GM19438 (cell line): Measurements from ENCODE around the gene PROM2.

Experiments used
- ATAC-seq: cut with Tn5 transposase; IDR thresholded peaks from one replicate; pipeline ENCODE4 v1.9.1; 2021; ENCODE audit warnings: low read depth; ENCODE audit not compliant: unreplicated experiment

The PROM2 gene

DNA sequence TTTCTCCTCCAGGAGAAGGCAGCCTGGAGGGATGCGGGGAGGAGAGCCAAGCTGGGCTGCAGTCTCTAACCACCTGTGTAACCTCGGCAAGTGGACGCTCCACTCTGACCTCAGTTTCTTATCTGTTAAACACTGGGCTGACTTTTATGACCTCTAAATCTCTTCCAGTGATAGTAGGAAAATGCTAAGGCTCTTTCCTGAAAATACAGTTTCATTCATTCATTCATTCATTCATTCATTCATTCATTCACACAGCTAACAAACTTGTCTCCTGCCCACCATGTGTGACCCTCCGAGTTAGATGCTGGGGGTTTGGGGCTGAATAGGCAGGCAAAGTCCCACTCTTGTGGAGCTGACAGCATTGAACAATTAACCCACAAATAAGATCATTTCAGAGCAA, 9.3 kb downstream of the PROM2 start:
- ATAC-seq: no peak

DNA sequence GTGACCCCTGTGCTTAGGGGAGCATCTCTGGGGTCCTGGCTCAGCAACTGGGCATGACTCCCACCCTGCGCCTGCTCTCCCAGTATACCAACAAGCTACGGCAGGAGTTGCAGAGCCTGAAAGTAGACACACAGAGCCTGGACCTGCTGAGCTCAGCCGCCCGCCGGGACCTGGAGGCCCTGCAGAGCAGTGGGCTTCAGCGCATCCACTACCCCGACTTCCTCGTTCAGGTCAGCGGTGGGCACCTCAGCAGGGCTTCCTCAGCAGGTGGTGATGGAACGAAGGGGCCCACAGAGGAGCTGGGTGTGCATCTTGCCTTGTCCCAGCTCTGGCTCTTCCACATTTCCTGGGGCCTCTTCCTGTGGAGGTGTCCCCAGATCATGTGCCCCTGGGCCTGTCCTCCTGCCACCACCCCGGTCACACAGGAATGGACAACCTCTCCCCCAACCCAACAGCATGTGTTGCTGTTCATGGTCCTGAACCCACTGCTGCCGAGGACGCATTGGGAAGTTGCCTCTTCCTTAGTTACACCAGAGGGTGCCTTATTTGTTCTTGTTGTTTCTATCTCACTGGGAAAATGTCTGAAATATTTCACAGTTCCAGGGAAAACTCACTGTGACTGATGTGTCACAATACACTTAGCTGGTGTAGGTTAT, 10.8 kb downstream of the PROM2 start:
- ATAC-seq: no peak

DNA sequence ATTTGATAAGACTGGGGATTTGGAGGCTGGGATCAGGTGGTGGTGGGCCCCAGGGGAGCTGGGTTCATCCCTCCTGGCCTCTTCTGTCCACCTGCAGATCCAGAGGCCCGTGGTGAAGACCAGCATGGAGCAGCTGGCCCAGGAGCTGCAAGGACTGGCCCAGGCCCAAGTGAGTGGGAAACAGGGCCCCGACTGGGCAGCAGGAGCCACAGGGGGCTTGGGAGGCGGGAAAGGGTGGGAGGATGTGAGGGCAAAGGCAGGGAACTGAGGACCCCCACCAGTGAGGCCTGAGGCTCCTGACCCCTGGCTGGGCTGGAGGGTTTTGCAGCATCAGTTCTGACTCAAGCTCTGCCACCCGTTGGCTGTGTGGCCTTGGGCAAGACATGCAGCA, 11.3 kb downstream of the PROM2 start:
- no peak for ATAC-seq

DNA sequence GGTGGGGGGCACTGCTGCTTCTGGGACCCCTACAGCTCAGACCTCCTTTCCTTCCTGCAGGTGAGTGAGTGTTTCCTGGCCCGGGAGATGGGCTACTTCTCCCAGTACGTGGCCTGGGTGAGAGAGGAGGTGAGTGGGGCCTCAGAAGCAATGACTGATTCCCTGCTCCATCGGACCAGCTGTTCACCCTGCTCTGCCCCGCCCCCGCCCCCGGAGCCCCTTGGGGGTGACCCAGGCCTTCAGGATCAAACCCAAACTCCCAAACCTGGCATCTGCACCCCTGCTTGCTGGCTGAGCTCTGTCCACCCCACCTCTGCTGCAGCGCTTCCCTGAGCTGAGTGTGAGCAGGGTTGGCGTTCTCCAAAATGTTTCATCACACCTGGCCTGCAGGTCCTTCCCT, 13.1 kb downstream of the PROM2 start:
- no peak for ATAC-seq

DNA sequence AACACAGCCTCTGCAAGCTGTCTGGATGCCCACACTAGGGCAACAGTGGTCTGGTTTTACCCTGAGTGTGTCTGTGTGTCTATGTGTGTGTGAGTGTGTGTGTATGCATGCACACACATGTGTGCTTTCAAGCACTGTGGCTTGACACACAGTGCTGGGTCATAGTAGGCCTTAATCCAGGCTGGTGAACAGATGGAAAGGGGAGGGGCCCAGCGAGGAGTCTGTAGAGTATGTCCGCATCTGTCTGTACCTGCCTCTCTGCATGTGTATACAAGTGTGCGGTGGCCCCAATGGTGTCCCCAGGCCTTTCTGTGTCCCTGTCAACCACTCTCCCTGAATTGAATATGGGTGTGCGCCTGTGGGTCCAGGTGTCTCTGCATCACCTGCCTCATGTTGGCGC, 13.6 kb downstream of the PROM2 start:
- ATAC-seq: no peak

DNA sequence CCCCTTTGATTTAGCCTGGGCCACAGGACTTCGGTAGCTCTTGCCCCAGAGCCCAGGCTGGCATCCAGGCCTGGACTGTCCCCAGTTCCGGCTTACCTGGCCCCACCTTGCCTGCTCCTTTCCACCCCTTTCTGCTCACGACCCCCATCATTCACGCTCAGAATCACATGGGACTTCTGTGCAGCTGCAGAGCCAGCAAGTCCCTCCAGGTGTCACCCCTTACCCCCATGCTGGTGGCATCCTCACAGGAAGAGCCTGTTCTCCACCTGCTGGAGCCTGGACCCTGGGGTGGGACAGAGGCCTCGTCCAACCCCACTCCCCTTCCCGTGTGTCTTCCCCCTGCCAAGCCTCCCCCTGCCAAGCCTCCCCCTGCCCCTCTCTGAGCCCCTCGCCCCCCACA, 15.0 kb downstream of the PROM2 start:
- ATAC-seq: no peak

DNA sequence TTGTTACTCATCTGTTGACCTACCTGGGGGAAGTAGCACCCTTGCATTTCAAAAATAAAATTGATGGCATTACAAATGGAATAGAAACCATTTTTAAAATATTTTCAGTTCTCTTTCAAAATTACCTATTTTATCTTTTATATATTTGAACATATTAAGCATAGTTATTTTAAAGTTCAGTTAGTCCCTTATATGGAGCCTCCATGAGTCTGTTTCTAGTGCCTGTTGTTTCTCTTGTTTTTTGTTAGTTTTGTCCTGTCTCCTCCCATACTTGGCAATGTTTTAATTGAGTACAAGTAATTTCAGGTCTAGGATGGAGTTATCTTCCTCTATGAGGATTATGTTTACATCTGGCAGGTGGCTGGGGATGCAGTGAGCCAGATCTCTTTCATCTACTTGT, 17.0 kb downstream of the PROM2 start:
- ATAC-seq: no peak

DNA sequence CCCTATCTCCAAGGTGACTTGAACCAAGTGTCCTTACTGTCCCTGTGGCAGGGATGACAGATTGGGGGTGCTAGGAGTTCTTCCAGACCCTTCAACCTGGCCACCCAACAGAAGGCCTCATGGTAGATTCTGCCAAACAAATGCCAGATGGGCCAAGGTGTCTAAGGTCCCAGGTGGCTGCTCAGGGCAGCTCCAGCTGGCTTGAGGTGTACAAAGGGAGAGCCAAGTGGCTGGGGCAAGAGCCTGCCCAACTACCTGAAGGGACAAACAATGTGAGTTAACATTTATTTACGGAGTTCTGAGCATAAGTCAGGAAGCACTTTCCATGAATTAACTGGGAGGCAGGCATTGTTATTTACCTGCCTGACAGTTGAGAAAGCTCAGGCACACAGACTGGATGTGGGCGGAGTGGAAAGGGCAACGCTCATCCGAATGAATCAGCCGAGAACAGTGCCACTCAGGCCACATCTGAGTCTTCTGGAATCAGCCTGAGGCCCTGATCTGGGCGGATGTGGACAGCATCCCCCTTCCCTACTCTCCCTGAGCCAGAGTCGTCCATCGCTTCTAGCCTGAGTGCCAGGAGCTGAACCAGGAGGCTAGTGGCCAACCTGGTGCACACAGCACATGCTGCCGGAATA, 18.5 kb downstream of the PROM2 start:
- ATAC-seq: no peak

DNA sequence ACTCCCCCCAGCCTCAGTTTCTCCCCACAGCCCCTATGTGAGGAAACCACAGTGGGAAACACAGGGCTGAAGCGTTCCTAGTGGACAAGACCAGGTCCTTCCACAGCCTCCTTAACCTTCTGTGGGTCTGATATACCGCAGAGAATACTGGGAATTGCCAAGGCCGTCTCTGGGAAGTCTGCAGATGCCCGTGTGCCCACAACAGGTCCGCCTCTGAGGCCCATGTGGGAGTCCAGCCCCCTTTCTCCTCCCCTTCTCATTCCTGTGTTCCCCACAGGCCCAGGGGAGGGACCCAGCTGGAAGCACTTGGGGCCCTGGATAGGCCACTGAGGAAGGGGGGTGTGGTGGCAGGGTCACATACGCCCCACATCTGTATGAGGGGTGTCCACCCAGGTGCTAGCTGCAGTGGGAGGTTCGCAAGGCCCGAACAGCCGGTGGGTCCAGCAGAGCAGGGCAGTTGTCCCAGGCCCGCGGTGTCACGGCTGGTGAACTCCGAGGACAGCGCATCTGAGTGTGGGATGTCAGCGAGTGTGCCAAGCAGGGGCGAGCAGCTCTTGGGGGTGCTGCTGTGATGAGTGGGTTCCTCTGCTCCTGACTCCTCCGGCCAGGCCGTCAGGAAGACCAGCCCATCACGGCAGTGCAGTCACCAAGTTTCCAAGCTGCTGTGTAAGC, 20.5 kb downstream of the PROM2 start:
- ATAC-seq: no peak

DNA sequence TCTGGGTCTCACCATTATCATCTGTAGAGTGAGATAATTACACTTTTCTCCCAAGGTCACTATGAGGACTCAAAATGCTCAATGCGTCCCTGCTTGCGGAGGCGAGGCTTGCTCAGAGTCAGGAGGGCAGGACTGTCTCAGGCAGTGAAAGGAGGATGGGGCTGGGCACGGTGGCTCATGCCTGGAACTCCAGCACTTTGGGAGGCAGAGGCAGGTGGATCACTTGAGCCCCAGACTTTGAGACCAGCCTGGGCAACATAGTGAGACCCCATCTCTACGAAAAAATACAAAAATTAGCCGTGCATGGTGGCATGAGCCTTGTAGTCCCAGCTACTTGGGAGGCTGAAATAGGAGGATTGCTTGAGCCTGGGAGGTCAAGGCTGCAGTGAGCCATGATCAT, 21.1 kb downstream of the PROM2 start:
- ATAC-seq: no peak

DNA sequence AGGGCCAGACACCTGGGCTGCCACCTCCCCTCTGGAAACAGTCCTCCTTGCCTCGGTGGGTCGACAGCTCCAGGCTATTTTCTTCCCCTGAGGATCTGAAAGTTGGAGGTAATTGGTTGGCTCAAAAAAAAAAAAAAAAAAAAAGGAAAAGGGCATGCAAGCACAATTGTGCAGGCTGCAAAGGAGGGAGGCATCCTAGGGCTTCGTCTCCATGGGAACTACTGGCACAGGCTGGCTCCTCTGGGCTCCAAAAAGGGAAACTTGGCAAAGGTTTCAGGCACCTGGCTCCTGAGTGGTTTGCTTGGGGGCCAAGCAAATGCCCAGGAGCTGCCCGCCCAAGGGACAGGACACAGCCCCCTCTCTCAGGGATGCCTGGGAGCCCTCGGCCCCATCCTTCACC, 21.8 kb downstream of the PROM2 start:
- no peak for ATAC-seq

DNA sequence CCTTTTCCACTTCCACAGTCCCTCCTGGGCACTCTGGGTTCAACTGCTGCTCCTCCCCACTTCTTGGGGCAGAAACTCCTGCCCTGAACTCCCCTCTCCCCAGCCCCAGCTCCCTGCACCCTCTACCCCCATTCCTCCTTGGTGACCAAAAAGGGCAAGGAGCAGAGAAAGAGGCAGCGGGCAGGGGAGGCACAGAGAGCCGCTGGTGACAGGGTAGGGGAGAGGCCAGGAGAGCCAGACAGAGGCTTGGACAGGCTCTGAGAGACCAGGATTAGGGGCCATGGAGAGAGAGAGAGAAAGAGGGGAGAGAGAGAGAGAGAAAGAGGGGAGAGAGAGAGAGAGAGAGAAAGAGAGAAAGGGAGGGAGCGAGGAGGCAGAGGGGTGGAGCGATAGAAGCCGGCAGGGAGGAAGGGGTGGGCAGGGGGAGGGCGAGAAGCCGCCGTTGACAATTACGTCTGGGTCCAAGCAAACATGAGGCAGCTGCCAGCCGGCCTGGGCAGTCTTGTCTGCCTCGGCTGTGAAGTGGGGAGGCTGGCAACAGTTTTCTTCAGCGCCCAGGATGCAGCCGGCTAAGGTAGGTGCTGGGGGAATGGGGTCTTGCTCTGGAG, 22.7 kb downstream of the PROM2 start, which contains the start of gene KCNIP3:
TSS of gene KCNIP3 (plus strand) at position 468 of the 608 bp plus-strand sequence. CDS start at position 560, 92 bp downstream.
- no peak for ATAC-seq

DNA sequence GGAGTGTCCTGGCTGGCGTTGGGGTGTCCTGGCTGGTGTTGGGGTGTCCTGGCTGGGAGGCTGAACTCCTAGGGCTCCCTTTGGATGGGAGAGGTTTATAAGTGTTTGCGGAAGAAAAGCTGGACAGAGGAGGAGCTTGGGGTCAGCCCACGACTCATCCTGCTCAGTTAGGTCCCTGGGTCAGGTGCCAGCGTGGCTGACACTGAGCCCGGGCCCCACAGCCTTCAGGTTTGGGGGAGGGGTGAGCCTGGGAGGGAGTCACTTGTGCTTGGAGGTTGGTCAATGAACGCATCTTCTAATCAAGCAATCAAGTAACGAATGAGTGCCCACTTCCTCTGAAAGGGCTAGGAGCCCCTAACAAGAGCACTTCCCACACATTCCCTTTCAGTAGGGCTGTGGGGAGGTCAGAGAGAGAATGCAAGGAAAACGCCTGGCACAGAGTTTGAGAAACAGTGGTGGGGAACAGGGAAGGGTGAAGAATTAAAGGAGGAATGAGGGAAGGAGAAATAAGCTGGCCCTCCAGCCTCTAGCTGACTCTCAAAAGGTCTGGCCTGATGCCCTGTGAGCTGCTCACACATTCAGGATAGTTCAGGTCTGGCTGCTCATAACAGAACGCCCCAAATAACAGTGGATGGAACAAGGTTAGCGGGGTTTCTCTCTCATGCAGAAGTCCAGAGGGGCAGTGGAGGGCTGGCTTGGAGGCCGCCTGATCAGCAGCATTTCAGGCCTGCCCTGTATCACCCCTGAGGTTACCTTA, 23.6 kb downstream of the PROM2 start:
- no peak for ATAC-seq

DNA sequence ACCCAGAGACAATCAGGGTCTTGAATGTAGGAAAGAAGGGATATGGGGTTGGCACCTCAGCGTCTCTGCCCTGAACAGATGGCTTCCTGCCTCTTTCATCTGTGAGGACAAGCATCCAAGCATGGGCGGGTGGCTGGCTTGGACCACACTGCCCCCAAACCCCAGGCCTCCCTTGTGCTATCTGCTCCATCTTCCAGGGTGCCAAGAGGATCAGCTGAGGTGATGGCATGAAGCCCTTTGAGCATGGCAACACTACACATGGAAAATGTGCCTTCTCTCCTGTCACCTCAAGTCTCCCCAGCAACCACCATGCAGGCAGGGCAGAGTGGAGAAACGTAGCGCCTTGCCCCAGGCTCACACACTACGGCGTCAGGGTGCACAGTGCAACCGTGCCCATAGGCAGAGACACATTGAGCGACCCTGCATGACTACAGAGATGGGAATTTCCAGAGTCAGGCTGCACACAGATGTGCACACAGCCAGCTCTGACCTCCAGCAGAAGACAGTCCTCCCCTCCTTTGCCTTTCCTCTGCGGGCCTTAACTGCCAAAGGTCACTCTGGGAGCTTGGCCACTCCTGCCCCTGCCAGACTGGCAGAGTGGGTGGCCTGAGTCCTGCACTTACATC, 24.4 kb downstream of the PROM2 start:
- no peak for ATAC-seq

DNA sequence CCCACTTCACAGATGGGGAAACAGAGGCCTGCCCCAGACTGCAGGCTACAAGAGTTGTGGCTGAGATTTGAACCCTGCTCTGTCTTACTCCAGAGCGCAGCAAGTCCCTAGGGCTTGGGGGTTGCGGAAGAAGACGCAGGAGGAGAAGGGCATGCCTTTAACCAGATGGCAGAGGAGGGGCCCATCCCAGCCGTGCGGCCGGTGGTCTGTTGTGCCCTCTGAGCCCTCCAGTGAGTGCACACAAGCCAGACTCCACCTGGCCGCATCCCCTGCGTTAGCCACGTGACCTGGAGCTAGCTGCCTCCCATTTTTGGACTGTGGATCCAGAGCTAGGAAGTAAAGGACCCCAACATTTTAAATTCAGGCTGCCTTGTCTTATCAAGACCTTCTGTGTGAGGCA, 25.7 kb downstream of the PROM2 start:
- ATAC-seq: no peak

DNA sequence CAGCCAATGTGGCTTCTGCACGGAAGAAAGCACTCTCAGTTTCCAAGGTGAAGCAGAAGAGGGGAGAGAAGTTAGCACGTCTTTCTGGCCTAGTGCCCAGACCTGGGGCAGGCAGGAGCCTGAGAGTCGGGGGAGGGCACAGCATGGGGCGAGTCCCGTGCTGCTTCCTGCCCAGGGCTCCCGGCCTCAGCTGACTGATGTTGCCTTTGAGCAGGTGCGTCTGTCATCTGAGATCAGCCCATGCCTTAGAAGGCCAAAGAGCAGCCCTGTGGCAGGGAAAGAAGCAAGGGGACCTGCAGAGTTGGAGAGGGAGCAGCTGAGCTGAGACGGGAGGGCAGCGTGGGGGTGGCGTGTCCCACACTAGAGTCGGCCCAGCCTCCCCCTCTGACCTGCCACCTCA, 26.2 kb downstream of the PROM2 start:
- no peak for ATAC-seq

DNA sequence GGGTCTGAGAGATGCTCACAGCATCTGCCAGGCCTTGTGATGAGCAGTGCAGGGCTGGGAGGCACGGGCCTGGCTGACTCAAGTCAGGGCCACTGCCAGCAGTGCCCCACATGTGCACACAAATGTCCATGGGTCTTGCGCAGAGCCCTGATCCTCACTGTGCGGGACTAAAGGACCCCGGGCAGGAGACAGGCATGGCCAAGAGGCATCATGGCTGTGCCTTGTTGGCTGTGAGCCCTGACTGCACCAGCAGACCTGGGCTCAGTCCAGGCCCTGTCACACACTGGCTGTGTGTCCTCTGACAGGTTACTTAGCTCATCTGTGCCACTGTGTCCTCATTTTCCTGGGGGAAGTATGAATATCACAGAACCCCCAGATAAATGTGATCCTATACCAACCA, 26.9 kb downstream of the PROM2 start:
- ATAC-seq: no peak

DNA sequence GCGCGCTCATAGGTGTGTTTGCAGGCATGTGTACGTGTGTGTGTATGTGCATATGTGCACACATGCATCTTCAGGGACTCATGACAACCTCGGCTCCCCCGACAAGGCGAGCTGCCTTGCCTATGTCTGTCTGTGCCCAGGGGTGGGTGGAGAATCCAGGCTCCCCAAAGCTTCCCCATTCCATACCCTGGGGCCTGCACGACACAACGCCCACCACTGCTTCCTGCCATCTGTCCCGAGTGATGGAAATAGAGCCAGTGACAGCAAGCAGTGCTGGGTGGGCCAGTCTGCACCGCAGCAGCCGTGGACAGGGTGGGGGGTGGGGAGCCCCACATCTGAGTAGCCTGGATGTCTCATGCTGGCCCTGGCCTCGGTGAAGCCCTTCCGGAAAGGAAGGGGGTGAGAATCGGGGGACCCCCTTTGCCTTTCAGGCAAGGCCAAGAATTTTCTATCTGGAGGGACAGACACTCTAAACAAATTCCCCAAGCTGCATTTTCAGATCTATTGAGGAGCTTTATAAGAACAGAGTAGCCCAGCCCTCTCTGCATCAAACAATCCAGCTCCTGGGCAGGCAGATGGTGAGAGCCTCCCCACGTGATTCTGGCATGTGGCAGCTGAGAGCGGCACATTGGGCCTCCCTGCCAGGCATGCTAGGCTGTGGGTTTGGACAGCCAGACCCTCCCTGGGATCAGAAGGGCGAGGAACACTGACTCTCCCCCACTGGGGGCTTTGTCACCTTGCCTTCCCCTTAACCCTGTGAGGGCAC, 27.8 kb downstream of the PROM2 start:
- ATAC-seq: no peak

DNA sequence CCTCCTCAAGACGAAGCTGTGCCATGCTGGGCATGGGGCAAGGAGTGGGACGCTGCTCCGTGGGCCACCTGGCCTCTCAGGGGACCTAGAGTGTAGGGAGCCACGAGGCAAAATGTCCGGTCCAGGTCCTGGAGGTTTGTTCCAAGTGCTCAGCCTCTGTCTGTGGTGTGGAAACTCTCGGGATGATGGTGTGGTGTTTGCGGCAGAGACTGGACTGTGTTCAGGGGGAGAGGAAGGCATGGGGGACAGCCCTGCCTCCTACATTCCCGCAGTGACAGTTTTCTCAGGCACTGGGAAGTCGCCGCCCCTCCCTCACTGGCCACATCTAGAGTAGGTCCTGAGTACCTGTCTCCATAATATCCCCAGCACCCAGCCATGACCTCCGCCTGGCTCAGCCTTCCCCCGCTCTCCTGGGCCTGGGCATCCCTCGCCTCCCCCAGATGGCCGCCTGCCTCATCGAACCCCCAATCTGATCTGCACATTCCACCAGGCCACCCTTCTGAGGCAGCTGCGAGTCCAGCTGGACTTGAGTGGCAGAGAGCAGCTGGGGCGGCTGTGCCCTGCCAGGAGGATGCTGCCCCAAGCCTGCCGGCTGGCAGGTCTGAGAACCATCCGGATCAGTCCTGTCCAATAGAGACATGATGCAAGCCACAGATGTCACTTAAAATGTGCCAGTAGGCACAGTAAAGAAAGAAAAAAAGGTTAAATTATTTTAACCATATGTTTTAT, 29.1 kb downstream of the PROM2 start:
- no peak for ATAC-seq
